Stimulated activated CD4-positive, alpha-beta T cell treated with anti-CD3 and anti-CD28 coated beads, TNF-alpha, amount 100 ng/mL, for 4 hours (primary cell): Measurements from ENCODE around the gene MNT.

Source experiments
- DNase-seq, 3 experiments: peaks; one replicate each; pipeline ENCODE4 v3.0.0-alpha.2; 2020; ENCODE audit warnings: low read depth in 3 of 3

Gene MNT

GRCh38 chr17:2363318-2363717, 37.5 kb downstream of the MNT start:
- no peak for DNase-seq

DNA sequence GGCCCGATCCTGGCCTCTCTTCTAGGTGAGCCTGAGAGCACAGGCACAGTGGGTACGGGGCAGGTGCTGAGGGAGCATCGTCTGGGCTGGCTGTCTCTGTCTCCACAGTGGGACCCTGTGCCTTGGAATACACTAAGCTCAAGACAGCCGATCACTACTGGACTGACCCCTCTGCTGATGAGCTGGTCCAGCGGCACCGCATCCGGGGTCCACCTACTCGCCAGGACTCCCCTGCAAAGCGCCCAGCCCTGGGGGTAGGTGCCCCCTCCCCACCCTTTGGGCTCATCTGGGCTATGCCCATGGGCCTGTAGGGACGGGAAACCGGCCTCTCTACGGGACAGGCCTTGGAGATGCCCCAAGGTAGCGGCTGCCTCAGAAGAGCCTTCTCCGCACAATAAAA, 38.0 kb downstream of the MNT start:
- no peak for DNase-seq

- no peak for DNase-seq
Measured at GRCh38 chr17:2362416-2362815, 38.4 kb downstream of the MNT start.

- DNase-seq: no peak
Measured at GRCh38 chr17:2362016-2362415, 38.8 kb downstream of the MNT start.

- DNase-seq: no peak
Measured at GRCh38 chr17:2361010-2361760, 39.7 kb downstream of the MNT start.

DNA sequence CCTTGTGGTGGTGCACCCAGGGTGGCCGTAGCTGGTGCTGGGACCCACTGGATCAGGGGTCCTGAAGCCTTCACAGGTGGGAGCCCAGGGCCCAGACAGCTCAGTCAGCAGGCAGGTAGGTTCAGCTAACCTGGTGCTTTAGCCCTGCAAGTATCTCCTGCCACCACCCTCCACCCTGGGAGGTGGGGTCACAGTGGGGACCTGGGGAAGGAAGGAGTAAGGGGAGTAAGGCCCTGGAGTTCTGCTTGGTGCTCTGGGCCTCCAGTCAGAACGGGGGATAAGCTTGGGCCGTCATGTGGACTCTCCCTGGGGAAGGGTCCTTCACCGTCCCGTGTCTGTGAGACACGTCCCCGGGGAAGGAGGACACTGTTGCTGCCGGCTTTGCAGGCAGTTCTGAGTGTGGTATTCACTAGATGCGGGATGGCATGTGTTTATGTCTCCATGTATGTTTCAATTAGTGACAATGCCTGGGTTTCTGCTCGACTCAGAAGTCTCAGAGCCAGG, 42.9 kb downstream of the MNT start:
- DNase-seq: no peak

DNA sequence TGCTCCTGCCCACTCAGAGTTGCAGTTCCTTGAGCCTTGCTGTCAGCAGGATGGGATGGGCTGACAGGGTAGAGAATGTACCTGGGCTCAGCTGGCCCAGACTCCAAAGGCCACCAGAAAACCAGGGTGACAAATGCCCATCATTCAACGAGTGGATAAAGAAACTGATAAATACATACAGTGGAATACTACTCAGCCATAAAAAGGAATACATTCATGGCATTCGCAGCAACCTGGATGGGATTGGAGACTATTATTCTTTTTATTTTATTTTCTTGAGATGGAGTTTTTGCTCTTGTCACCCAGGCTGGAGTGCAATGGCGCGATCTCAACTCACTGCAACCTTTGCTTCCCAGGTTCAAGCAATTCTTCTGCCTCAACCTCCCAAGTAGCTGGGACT, 43.6 kb downstream of the MNT start:
- no peak for DNase-seq

DNA sequence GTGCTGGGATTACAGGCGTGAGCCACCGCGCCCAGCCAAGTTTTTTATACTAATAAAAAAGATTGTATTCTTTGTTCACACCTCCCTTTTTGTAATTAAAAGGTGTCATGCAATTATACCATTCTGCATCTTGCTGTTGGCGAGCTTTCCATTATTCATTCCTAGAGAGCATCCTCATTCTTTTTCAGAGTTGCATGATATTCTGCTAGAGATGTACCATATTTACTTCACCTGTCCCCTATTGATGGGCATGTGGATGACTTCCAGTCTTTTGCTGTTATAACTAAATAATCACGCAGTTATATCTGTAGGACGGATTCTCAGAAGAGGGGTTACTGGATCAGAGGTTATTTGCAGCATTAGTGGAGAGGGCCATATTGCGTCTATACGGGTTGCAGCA, 46.5 kb downstream of the MNT start:
- DNase-seq: no peak

GRCh38 chr17:2351269-2351668, 49.6 kb downstream of the MNT start:
- DNase-seq: no peak

DNA sequence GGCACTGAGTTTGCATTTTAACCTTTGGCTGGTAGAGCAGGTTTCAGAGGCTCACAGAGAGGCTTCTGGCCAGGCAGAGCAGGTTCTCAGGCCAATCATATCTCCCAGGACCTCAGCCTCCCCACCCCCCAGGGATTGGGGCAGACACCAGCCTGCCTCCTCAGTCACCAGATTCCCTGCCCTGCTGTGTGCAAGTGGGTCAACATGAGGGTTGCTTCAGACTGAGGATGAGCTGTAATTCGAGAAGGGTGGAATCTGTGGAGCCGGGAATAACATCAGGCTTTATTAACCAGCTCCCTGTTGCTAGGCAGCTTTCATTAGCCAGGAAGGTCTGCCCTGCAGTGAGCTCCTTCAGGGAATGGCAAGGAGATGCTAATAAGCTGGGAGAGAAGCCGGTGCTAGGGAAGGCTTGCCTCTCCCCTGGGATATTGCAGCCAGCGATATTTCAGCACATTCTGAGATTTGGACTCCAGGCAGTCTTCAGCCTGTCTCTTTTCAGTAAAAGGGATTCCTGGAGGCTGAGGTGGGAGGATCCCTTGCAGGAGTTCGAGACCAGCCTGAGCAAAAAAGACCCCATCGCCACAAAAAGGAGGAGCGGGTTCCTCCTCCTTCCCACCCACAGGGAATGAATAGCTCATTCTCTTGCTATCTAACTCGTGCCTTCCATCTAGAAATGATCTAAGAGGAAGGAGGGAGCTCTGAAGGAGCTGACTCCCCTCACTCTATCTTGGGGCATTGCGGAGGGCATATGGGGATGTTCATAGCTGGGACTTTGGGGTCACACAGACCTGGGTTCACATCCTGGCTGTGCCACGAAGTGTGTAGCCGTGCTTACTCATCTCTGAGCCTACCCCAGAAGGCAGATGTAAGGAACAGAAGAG, 52.8 kb downstream of the MNT start:
- DNase-seq: no peak

GRCh38 chr17:2346475-2346874, 54.4 kb downstream of the MNT start:
- no peak for DNase-seq

GRCh38 chr17:2344528-2344927, 56.3 kb downstream of the MNT start:
- DNase-seq: no peak

GRCh38 chr17:2343421-2343820, 57.4 kb downstream of the MNT start:
- DNase-seq: no peak

- no peak for DNase-seq
Measured at GRCh38 chr17:2338315-2338657, 62.6 kb downstream of the MNT start.

- DNase-seq: peak; percentile 17 to 33 (median 21)
Measured at GRCh38 chr17:2337544-2338314, 63.1 kb downstream of the MNT start.

DNA sequence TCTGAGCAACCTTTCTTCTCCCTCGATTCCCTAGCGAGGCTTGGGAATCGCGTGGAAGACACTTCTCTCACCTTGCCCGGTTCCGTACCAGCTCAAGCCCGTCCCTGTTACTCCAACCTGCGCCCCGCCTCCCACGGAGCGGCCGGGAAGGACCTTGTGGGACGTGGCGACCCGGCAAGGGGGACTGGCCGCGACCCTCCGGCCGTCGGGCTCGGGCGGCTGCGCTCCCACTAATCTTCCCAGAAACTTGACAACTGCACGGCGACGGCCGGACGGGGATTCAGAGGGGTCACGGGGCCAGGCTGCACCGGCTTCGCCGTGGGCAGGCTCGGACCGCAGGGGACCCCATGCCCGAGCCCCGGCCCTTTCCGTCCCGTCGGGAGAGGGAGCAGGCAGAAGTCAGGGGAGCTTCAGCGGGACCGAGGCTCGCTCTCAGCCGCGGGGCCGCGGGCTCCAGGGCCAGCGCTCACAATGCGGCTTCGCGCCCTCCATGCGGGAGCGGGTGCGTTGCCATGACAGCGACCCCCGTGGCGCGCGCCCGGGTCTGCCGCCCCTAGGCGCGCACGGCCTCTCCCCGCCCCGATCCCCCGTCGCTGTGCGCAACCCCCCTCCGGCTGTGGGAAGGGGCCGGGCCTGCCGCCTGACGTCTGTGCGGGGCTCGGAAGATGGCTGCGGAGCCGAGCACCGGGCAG, 63.9 kb downstream of the MNT start, which contains the start of gene SGSM2:
Gene SGSM2, plus strand, starts transcription at position 650 of the 692 bp plus-strand sequence. CDS start 188 bp downstream, outside the sequence.
- DNase-seq: peak; percentile 42 to 53 (median 50)

DNA sequence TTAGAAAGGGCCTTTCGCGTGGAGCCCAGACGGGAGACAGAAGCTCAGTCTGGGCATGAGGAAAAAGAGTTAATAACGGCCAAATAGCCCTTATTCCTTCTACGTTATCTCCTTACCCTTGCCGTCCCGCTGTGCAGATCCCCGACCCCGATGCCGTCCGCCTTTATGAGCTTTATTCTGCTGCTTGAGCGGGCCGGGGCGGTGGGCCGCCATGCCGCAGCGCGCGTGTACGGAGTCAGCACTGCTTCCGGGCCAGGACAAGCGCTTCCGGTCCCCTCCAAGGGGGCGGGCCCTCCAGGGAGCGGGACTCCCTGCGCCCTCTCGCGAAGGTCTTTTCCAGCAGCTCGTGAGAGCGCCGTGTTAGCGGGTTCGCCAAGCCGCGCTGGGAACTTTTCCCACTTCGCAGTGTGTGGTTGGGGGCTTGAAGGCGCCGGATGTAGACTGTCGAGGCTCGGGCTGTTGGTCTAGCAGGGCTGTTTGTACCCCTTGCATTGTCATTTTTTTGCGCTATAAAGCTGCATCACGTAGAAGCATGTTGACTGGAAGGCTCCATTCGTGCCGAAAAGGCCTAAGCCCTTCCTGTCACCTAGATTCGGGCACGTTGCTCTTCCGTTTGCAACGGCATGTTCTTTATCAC, 64.5 kb downstream of the MNT start, which contains the start of gene TSR1:
Gene TSR1, minus strand, starts transcription at position 243 of the 637 bp plus-strand sequence. Its CDS starts 30 bp downstream, at position 213.
- peak; percentile 76 to 81 (median 80) for DNase-seq

GRCh38 chr17:2335726-2336214, 65.1 kb downstream of the MNT start:
- no peak for DNase-seq
